Prostate gland (tissue), 2 donors: ENCODE measurements around the gene SLC4A2. TPM values are rescaled to one million over a fixed set of nuclear protein-coding genes. Genes with fewer than 3 reads are reported as not detected.

ENCODE experiments used
- DNase-seq: peaks from one replicate; pipeline ENCODE4 v3.0.0-alpha.2; 2019; ENCODE audit warnings: low spot score
- H3K27ac ChIP-seq, 2 donors: fragments of 200-600 bp; sonication (generic); 2 replicates each; pipeline ENCODE4 v1.5.1; 2017 to 2019
- H3K27me3 ChIP-seq: fragments of 200-600 bp; sonication (generic); replicated peaks from 2 replicates; pipeline ENCODE4 v1.5.1; 2019; ENCODE audit not compliant: insufficient read depth
- H3K36me3 ChIP-seq, 2 donors: fragments of 200-600 bp; sonication (generic); 1 replicate in 1 of 2; 2 replicates in 1 of 2; pipeline versions ENCODE4 v1.5.1 to v1.8.1; 2017 to 2019
- H3K4me1 ChIP-seq: fragments of 200-600 bp; sonication (generic); replicated peaks from 2 replicates; pipeline ENCODE4 v1.5.1; 2019
- H3K4me3 ChIP-seq, 2 donors: fragments of 200-600 bp; sonication (generic); 2 replicates each; pipeline ENCODE4 v1.5.1; 2017 to 2019
- H3K9me3 ChIP-seq: fragments of 200-600 bp; sonication (generic); 2 replicates; pipeline ENCODE4 v1.5.1; 2017
- CTCF ChIP-seq, 4 experiments: fragments of 200-600 bp in 2 of 4; fragments of 450-650 bp in 2 of 4; sonication (generic) in 2 of 4; IDR thresholded peaks; 1 replicate in 3 of 4; 2 replicates in 1 of 4; pipeline ENCODE4 v1.5.1; 2016 to 2019; ENCODE audit warnings: antibody characterized with exemption in 4 of 4, mild to moderate bottlenecking in 2 of 4, moderate library complexity in 2 of 4
- POLR2A ChIP-seq: fragments of 450-650 bp; IDR thresholded peaks from one replicate; pipeline ENCODE4 v1.6.1; 2016; ENCODE audit warnings: antibody characterized with exemption, mild to moderate bottlenecking
- POLR2AphosphoS5 ChIP-seq: sonication (generic); formaldehyde crosslinking; IDR thresholded peaks from one replicate; pipeline ENCODE4 v1.6.1; 2017; ENCODE audit warnings: antibody characterized with exemption
- WGBS: methylation state at CpG from one replicate; pipeline ENCODE4 v1.1.5; 2018; 5-methylcytosine and 5-hydroxymethylcytosine counted together
- intact Hi-C: fragments of 100-400 bp; cut with DNase I; formaldehyde crosslinking; loops from one replicate; pipeline ENCODE4 v1.14.2; 2022
- total RNA-seq, 2 donors: library from RNA; depleted of rRNA; stranded (reverse); fragments of >200 nt; gene quantifications; one replicate each; pipeline ENCODE4 v1.1.0, GENCODE V29; 2016

Gene SLC4A2
- total RNA-seq, 2 donors from 2014 or later: 77.1 to 141 TPM

DNA sequence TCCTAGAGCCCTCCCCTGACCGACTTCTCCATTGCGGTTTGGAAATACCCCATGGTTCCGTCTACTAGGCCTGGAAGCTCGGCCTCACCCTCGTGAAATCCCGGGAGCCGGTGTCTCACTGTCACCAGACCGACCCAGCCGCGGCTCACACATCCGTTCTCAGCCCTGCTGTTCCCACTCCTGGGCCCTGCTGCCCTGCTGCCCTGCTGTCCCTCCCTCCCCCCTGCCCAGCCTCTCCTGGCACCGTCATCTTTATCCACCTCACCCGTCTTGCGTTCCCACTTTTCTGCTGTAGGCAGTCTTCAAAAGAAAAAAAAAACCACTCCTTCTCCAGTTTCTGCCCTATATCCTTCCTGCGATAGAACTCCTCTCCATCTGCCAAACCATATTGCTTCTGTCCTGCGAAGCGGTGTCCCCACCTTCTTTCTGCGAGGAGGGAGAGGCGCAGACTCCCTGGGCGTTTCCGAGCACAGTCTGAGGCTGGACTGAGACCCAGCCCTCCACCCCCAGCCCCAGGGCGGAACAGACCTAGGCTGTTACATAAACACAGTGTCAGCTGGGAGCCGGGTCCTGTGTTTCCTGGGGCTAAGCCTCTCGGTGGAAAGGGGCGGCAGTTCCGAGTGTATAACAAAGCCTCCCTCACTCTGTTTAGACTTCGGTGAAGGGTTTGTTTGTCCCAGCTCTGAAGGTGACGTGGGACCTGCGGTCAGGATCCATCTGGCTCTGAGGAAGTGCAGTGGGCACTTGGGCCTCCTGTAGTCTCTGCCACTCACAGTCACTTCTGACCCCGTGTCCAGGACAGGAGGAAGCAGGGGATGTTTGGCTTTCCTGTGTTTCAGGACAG, 29.7 kb downstream of the SLC4A2 start:
- H3K4me3 ChIP-seq: peak overlapping the region in 1 of 2 donors; percentile 80
- 4% methylated on average over 30 of the region's 30 CpGs for WGBS
- H3K9me3 ChIP-seq: no peaks in the 10 kb centered on the region
- H3K4me1 ChIP-seq: peaks cover 16% of the 10 kb centered on the region
- DNase-seq: peak; percentile 74
- TF ChIP-seq CTCF (IDR thresholded peaks at IDR 0.05): no peak
- TF ChIP-seq POLR2A: peak; percentile 57
- peak; percentile 70 for TF ChIP-seq POLR2AphosphoS5
- H3K27ac ChIP-seq: peak overlapping the region; percentile 83
- H3K36me3 ChIP-seq: no peaks in the 10 kb centered on the region
- intact Hi-C loops: loop anchor here (10.0 kb wide), 1 partner anchor 124 kb away; no protein-coding TSS in a partner anchor
- no peaks in the 10 kb centered on the region for H3K27me3 ChIP-seq

- no peaks in the 10 kb centered on the region for H3K9me3 ChIP-seq
- peaks cover 16% of the 10 kb centered on the region for H3K4me1 ChIP-seq
- TF ChIP-seq POLR2A (no peak), POLR2AphosphoS5 (no peak), CTCF (IDR thresholded peaks at IDR 0.05) (no peak)
- H3K4me3 ChIP-seq: peak overlapping the region in 1 of 2 donors; percentile 80
- H3K36me3 ChIP-seq: no peaks in the 10 kb centered on the region
- no peaks in the 10 kb centered on the region for H3K27me3 ChIP-seq
- H3K27ac ChIP-seq: peak overlapping the region; percentile 83
- intact Hi-C loops: loop anchor here (10.0 kb wide), 1 partner anchor 125 kb away; no protein-coding TSS in a partner anchor
- DNase-seq: no peak
- WGBS: 72% methylated on average over 22 of the region's 22 CpGs
These were observed 30.7 kb downstream of the SLC4A2 start for GRCh38 chr7:151089893-151090730.

- 83% methylated on average over 7 of the region's 7 CpGs for WGBS
- peaks cover 16% of the 10 kb centered on the region for H3K4me1 ChIP-seq
- no peak for DNase-seq
- intact Hi-C loops: no loop called here
- no peaks in the 10 kb centered on the region for H3K27me3 ChIP-seq
- no peak overlapping the region for H3K4me3 ChIP-seq
- no peak overlapping the region for H3K27ac ChIP-seq
- H3K36me3 ChIP-seq: no peaks in the 10 kb centered on the region
- TF ChIP-seq CTCF (IDR thresholded peaks at IDR 0.05) (no peak), POLR2AphosphoS5 (no peak), POLR2A (no peak)
- no peaks in the 10 kb centered on the region for H3K9me3 ChIP-seq
These were observed 31.6 kb downstream of the SLC4A2 start for GRCh38 chr7:151091003-151091402.

GRCh38 chr7:151091431-151091830, 32.0 kb downstream of the SLC4A2 start:
- TF ChIP-seq POLR2A (no peak), POLR2AphosphoS5 (no peak), CTCF (IDR thresholded peaks at IDR 0.05) (peak in 1 of 4 experiments; percentile 10)
- Histone ChIP-seq H3K4me3 (no peak overlapping the region), H3K27ac (no peak overlapping the region), H3K27me3 (no peaks in the 10 kb centered on the region), H3K9me3 (no peaks in the 10 kb centered on the region), H3K36me3 (no peaks in the 10 kb centered on the region), H3K4me1 (peaks cover 16% of the 10 kb centered on the region)
- WGBS: 48% methylated on average over 5 of the region's 6 CpGs
- DNase-seq: no peak
- intact Hi-C loops: no loop called here
